Activated CD8-positive, alpha-beta T cell treated with anti-CD3 and anti-CD28 coated beads for 36 hours (primary cell): ENCODE measurements around the gene PIGV. TPM values are rescaled to one million over a fixed set of nuclear protein-coding genes. Genes with fewer than 3 reads are reported as not detected.
A peak's percentile ranks its signal among the peaks of the same experiment; 100 is the strongest.

Experiments used
- ATAC-seq: fragments of 200-7000 bp; cut with Tn5 transposase; one replicate; pipeline ENCODE4 v1.10.0; 2021; ENCODE audit warnings: mild to moderate bottlenecking, moderate library complexity
- CTCF ChIA-PET: fragments of 350-600 bp; sonication (Branson Sonifier 250); formaldehyde crosslinking; loops from one replicate; lab custom pipeline; 2021; ENCODE audit warnings: antibody characterized with exemption; lab: Charles Lee
- POLR2A ChIA-PET: fragments of 350-600 bp; sonication (Branson Sonifier 250); formaldehyde crosslinking; loops from one replicate; lab custom pipeline; 2021; ENCODE audit warnings: antibody characterized with exemption; lab: Charles Lee
- DNase-seq: peaks from one replicate; pipeline ENCODE4 v3.0.0-alpha.2; 2020
- H3K27ac Mint-ChIP-seq: one replicate; pipeline ENCODE4 v1.8.0; 2021; ENCODE audit warnings: mild to moderate bottlenecking, mixed read lengths
- H3K27me3 Mint-ChIP-seq: one replicate; pipeline ENCODE4 v1.8.0; 2021; ENCODE audit warnings: mixed read lengths
- H3K36me3 Mint-ChIP-seq: one replicate; pipeline ENCODE4 v1.8.0; 2021; ENCODE audit warnings: low read depth, mixed read lengths
- H3K4me1 Mint-ChIP-seq: one replicate; pipeline ENCODE4 v1.8.0; 2021; ENCODE audit warnings: low read depth, mixed read lengths
- H3K4me3 Mint-ChIP-seq: one replicate; pipeline ENCODE4 v1.8.0; 2021; ENCODE audit warnings: mild to moderate bottlenecking, moderate library complexity, mixed read lengths
- H3K9me3 Mint-ChIP-seq: one replicate; pipeline ENCODE4 v1.8.0; 2021; ENCODE audit warnings: mixed read lengths
- CTCF ChIP-seq: fragments of 200-600 bp; IDR thresholded peaks from one replicate; pipeline ENCODE4 v1.8.0; 2022; ENCODE audit warnings: antibody characterized with exemption, mild to moderate bottlenecking
- intact Hi-C: fragments of 100-400 bp; cut with micrococcal nuclease; formaldehyde crosslinking; loops from one replicate; pipeline ENCODE4 v1.10.0; 2022
- total RNA-seq, 2 experiments: library from RNA; stranded (reverse); gene quantifications; one replicate each; pipeline ENCODE4 v1.2.3, GENCODE V29; 2021

Gene PIGV
- total RNA-seq = 10 to 100 TPM; 21.2 to 23.9 TPM

- POLR2A ChIA-PET = interaction anchor here (0.7 to 8.6 kb wide), 39 partner anchors 8 to 288 kb away, joined by 3 to 283 read pairs (median 5); partner anchors contain the start of genes ARID1A, GPN2 and SFN
- H3K4me1 Mint-ChIP-seq = peaks cover 78% of the 10 kb centered on the region
- peak; percentile 50 for ATAC-seq
Measured at GRCh38 chr1:26787706-26788514, at the start of gene PIGV. Gene PIGV, plus strand, starts transcription at chr1:26787950. Its CDS starts 2,866 bp downstream, at chr1:26790816.

GRCh38 chr1:26739329-26739914 lies 48.3 kb upstream of the PIGV start:
- ChIA-PET CTCF (interaction anchor here (0.6 to 2.6 kb wide), 4 partner anchors 11 to 70 kb away, joined by 3 to 19 read pairs (median 6); no protein-coding TSS in a partner anchor), POLR2A (interaction anchor here (0.8 to 3.4 kb wide), 11 partner anchors 11 to 295 kb away, joined by 3 to 13 read pairs (median 5); partner anchors contain the start of gene PIGV)
- H3K4me3 Mint-ChIP-seq = peak overlapping the region; percentile 33
- H3K36me3 Mint-ChIP-seq = peaks cover 68% of the 10 kb centered on the region
- intact Hi-C loops = no loop called here
- ATAC-seq (peak; percentile 21), DNase-seq (peak; percentile 42)
- H3K9me3 Mint-ChIP-seq = no peaks in the 10 kb centered on the region
- H3K27me3 Mint-ChIP-seq = no peaks in the 10 kb centered on the region
- TF ChIP-seq CTCF = no peak
- peaks cover 65% of the 10 kb centered on the region for H3K4me1 Mint-ChIP-seq
- peak overlapping the region; percentile 74 for H3K27ac Mint-ChIP-seq

More at GRCh38 chr1:26787706-26788514, at the start of gene PIGV:
- Mint-ChIP-seq H3K27ac (peak within 1 kb of the TSS; percentile 99), H3K27me3 (no peaks in the 10 kb centered on the region), H3K36me3 (peaks cover 21% of the 10 kb centered on the region), H3K9me3 (no peaks in the 10 kb centered on the region), H3K4me3 (peak within 1 kb of the TSS; percentile 97)
- intact Hi-C loops = loop anchor here (2.0 to 5.0 kb wide), 2 partner anchors 43 to 86 kb away; no protein-coding TSS in a partner anchor
- CTCF ChIA-PET = interaction anchor here (0.6 to 7.4 kb wide), 32 partner anchors 9 to 288 kb away, joined by 3 to 204 read pairs (median 8); partner anchors contain the start of genes ARID1A and GPATCH3
- TF ChIP-seq CTCF = no peak
- DNase-seq = peak; percentile 91

- POLR2A ChIA-PET = interaction anchor here (0.7 to 3.4 kb wide), 5 partner anchors 12 to 47 kb away, joined by 3 to 13 read pairs (median 3); no protein-coding TSS in a partner anchor
Measured at GRCh38 chr1:26740023-26740634, 47.6 kb upstream of the PIGV start.

GRCh38 chr1:26740952-26741351 lies 46.8 kb upstream of the PIGV start:
- no peak for ATAC-seq
- no peaks in the 10 kb centered on the region for H3K27me3 Mint-ChIP-seq
- POLR2A ChIA-PET = interaction anchor here (1.1 to 5.0 kb wide), 2 partner anchors 41 to 48 kb away, joined by 3 to 80 read pairs; partner anchors contain the start of gene ARID1A
- intact Hi-C loops = no loop called here
- no peaks in the 10 kb centered on the region for H3K9me3 Mint-ChIP-seq
- CTCF ChIA-PET = interaction anchor here (1.0 to 7.2 kb wide), 6 partner anchors 8 to 139 kb away, joined by 3 to 70 read pairs (median 11); partner anchors contain the start of gene PIGV
- H3K27ac Mint-ChIP-seq = peak overlapping the region; percentile 64
- peaks cover 70% of the 10 kb centered on the region for H3K4me1 Mint-ChIP-seq
- no peak overlapping the region for H3K4me3 Mint-ChIP-seq
- TF ChIP-seq CTCF = no peak
- peaks cover 66% of the 10 kb centered on the region for H3K36me3 Mint-ChIP-seq
- DNase-seq = no peak

More at GRCh38 chr1:26740023-26740634, 47.6 kb upstream of the PIGV start:
- no peaks in the 10 kb centered on the region for H3K9me3 Mint-ChIP-seq
- no peak for ATAC-seq
- intact Hi-C loops = no loop called here
- DNase-seq = no peak
- no peak for TF ChIP-seq CTCF
- peak overlapping the region; percentile 74 for H3K27ac Mint-ChIP-seq
- no peak overlapping the region for H3K4me3 Mint-ChIP-seq
- H3K36me3 Mint-ChIP-seq = peaks cover 65% of the 10 kb centered on the region
- CTCF ChIA-PET = interaction anchor here (1.0 to 2.6 kb wide), 5 partner anchors 11 to 138 kb away, joined by 3 to 19 read pairs (median 5); no protein-coding TSS in a partner anchor
- peaks cover 69% of the 10 kb centered on the region for H3K4me1 Mint-ChIP-seq
- H3K27me3 Mint-ChIP-seq = no peaks in the 10 kb centered on the region
